NCI-H2196 treated with DMSO at 0.1 percent for 48 hours (cell line): ENCODE measurements around the gene PAM.
A peak's percentile ranks its signal among the peaks of the same experiment; 100 is the strongest.

ENCODE experiments used
- DNase-seq: peaks from one replicate; lab custom pipeline; 2025; ENCODE audit not compliant: unreplicated experiment; lab: John Stamatoyannopoulos, UW

Gene PAM

DNA sequence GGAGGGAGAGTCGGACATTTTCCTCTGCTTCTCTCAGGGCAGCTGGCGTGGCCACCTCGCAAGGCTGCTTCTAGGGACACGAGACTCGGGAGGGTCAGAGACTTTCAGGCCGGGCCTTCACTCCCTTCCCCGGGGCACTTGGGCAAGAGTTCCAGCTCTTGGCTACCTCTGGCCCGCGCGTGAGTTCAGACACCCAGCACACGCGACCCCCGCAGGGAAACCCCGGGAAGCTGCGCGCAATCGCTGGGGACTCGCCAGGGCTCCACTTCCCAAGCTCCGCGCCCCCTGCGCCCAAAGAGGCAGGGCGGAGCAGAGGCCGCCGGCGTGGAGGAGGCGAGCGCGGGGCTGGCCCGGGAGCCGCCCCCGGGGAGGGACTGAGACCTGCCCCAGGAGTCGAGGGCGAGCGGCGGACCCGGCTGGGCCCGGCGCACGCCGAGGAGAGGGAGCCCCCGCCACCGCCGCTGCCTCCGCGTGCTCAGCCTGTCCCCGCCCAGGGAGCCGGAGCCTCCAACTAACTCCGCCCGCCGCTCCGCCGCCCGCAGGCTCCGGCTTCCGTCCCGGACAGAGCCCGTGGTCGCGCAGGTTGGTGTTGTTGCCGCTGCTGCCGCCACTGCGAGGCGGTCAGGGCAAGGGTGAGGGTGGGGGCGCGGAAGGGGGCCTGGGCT lies at the start of gene PAM:
Gene PAM (plus strand): TSS at position 539 of the 665 bp plus-strand sequence. CDS start 110,891 bp downstream, outside the sequence.
- DNase-seq: peak; percentile 32

DNA sequence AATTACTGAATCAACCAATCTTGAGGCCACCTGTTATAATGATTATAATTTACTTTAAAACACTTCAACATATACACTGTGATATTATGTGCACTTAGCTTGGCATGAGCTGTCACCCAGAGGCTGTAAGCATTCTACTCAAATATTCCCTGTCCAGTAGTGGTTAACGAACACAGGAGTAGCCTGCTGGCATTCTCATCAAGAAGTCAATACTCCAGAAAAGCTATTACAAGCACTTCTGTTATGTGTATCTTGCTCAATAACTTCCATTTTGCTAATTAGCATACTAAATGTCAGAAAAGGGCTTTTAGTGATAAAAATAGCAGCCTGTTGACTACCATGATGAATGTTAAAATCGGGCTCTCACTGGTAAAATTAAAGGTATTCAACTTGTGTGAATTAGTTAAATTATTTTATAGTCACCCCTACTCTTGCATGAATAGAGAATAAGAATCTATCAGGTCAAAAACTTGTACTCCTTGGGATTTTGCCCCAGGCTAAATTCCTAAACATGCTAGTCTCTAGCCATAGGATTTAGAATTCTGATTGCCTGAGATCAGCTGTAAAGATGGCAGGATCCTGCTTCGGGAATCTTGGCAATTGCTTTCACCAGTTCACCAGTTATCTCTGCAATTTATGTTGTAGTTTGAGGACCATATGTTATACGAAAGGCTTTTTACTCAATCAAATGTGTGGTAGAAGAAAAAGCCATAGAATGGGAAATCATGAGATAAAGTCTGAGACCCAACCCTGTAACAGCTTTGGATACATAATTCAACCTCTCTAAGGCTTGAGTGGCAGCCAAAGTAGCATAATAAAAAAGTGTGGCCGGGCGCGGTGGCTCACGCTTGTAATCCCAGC lies 43.4 kb upstream of the PAM start:
- DNase-seq: no peak

- DNase-seq: no peak
These were observed 41.8 kb upstream of the PAM start for GRCh38 chr5:102713278-102713677.

DNA sequence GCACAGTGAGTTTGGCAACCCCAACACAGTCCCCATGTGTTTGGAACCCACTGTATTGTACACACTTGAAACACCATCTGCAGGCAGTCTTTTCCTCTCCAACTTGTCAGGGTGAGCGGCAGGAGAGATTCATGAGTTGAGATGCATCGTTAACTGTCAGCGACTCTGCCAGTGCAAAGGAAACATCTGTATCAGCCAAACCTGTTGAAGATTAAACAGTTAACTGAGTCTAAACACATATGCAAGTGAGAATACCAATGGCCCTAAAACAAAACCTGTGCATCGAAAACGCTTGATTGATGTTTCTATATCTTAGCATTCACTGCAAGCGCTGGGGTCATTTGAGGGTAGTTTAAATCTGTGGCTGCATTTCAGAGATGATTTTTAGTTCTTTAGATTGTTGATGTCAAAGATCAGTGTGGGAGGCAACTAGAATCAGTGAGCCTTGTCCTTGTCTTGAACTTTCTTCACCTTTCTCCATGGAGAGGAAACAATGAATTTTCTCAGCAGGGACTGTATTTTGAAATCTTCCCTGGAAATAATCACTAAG lies 41.3 kb upstream of the PAM start:
- DNase-seq: no peak

DNA sequence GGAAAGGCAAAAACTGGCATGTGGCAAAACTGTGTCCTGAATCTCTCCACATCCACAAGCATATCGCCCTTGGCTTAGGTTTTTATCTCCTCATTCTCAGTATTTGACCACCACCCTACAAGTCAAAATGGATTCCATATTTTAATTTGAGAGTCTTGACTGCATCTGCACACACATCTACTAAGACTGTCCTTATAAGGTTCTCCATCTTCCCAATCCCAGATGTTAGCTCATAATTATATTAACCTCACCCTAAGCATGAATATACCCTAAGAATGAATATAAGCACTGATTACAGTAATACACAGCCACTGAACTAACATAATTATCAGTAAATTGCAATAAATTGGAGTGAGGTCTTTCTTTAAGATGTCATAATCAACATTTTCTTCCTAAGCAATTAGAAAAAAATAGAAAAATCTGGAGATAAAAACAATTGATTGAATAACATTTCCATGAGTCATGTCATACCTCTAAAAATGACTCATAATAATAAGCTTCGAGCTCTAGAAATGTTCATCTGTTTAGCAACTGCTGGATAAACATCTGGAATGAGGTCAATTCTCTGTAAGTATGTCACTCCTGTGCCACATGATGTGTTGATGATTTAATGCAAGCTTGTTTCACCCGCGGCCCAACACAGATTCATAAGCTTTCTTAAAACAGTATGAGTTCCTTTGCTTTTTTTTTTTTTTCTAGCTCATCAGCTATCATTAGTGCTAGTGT lies 39.9 kb upstream of the PAM start:
- no peak for DNase-seq

DNA sequence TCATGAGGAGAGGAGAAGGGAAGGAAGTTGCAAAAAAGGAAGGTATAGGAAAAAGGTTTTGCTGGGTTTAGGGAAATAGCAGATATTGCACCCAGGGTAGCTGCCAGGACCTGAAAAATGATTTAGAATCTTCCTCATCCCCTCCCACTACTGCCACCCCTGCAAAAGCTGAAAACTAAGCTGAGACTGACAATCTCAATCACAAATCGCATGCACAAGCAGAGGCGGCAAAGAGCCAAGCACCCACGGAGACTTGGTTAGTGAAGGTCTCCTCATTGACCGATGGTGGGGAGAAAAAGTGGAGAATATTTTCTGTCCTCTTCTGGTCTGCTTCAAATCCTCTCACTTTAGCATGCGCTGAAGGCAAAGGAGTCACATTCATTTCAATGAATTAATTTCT lies 39.1 kb upstream of the PAM start:
- DNase-seq: no peak

GRCh38 chr5:102718819-102719218 lies 36.3 kb upstream of the PAM start:
- no peak for DNase-seq

DNA sequence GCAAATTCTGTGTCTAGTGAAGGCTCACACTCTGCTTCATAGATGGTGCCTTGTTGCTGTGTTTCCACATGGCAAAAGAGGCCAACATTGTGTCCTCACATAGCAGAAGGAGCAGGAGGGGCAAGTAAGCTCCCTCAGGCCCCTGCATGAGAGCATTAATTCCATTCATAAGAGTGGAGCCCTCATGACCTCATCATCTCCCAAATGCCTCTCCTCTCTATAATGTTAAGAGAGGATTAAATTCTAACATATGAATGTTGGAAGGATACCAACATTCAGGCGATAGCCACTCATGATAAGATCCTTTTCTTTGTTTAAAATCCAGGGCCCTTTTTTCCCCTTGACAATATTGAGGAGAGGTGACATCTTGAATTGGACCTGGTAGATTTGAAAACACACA lies 35.2 kb upstream of the PAM start:
- DNase-seq: no peak

DNA sequence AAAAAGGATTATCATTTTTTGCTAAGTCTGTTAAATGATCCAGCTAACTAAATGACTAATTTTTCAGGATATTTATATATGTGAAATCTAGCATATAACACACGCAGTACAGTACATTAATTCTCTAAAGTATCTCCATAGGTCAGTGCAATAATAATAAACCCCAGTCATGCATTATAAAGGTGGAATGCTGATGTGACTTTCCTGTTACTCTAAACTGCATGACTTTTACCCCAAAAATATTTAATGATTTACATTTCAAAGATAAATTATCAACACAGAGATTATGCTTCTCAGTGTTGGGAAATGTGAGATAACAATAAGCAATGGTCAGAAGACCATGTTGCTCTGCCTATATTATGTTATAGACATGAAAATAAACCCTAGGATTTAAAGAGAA lies 34.1 kb upstream of the PAM start:
- no peak for DNase-seq

GRCh38 chr5:102722931-102723330 lies 32.2 kb upstream of the PAM start:
- no peak for DNase-seq

DNA sequence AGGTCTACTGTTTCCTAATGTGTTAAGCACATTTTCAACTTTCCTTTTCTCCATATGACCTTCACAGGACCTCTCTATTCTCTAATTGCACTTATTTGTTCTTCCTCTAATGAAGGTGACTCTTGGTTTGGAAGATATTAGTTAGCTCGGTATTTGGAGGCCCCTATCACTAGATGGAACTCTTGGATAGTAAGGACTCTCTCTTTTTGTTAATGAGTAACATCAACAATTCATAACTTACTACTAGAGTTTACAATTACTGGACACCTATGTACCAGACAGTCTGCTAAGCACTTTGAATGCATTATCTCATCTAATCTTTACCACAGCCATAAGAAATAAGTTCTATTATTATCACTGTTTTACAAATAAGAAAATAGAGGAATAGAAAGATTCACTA lies 23.4 kb upstream of the PAM start:
- DNase-seq: no peak

DNA sequence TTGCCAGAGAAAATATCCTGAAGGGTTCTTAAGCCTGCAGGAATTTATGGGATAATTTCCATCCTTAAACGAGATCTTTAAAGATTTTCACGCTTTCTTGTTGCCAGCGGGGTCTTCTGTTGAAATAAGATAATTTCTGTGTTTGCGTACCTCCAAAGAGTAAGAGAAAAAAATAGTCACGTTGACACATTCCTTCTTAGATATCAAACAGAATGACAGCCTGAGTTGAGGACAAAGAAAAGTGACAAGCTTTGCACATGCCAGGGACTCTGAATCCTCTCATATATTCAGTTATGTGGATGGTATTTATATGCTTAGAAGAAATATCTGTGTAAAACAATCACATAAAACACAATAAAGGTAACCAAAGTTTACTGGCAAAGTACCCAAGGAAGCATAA lies 21.6 kb upstream of the PAM start:
- no peak for DNase-seq

GRCh38 chr5:102737161-102737560 lies 17.9 kb upstream of the PAM start:
- no peak for DNase-seq

DNA sequence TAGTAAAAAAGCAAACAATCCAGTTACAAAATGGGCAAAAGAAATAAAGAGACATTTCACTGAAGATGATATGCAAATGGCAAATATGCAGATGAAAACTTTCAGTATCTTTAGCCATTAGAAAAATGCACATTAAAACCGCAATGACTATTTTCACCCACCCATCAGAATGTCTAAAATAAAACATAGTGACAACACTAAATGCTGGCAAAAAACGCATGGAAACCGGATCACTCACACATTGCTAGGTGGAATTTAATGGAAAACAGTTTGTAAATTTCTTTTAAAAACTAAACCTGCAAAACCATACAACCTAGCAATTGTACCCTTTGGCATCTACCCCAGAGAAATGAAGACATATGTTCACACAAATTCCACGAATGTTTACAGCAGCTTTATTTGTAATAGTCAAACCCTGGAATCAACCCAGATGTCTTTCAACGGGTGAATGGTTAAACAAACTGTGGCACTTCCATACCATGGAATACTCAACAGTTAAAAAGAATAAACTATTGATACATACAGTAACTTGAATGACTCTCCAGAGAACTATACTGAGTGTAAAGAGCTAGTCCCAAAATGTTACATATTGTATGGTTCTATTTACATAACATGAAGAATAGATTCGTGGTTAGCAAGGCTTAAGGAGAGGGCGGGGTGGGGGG lies 17.2 kb upstream of the PAM start:
- DNase-seq: no peak

DNA sequence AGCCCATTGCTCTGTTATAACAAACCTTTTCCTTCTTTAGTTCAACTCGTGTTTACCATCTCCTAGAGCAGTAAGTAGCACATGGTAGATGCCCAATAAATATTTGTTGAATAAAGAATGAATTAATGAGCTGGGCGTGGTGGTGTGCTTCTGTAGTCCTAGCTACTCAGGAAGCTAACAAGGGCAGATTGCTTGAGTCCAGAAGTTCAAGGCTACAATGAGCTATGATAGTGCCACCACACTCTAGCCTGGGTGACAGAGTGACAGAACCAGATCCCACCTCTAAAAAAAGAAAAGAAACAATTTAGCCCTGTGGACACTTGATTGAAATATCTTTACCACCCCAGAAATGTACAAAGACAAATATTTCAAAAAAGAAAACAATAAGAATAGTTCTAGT lies 14.6 kb upstream of the PAM start:
- no peak for DNase-seq

DNA sequence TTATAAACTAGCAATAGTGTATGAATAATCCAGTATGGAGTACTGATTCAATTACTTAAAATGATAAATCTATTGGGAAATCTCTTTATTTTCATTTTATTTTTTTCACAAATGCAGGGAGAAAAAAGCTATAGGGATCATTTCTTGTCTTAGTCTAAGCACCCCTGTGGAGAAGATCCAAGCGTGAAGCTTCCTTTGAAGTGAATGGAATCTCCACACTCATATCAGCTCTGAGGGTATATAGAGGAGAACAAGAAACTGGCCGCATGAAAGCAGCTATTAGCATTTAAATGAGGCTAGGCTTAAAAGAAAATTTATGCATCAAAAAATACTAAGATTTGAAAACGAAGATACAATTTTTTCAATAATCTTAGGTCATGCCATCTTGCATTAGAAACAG lies 12.9 kb upstream of the PAM start:
- no peak for DNase-seq

- no peak for DNase-seq
These were observed 11.2 kb upstream of the PAM start for GRCh38 chr5:102743900-102744299.

DNA sequence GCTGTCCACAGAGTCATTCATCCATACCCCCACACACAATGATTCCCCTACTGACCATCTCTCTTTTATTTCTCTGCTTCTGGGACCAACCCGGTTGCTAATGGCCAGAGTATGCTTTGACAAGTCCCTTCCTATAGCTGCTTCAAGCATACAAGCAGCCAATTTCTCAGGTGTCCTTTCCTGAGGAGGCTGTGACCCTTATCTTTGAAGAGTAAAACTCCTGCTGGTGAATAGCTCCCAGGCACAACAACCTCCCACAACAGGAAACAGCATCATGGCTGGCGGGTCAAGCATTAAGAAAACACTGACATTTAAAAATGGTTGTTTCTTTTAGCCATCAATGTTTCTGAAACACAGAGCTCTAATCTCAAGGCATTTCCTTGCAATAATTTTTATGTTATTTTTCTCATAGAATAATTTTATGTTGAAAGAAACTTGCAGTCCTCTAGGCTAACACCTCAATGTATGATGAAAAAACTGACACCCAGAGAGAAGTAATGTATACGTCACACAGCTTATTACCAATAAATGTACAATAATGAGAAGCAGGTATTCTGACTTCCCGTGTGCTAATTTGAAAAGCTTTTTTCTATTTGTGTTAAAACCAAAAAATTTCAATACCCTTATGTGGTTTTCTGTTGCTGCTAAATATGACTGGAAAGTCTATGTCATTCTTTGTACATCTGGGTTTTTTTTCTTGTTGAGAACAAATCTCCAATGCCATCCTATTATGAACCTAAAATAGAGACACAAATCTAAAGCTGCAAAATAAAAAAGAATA lies 7.5 kb upstream of the PAM start:
- DNase-seq: no peak

- no peak for DNase-seq
These were observed 5.6 kb upstream of the PAM start for GRCh38 chr5:102749416-102750030.
